Muscle of back (tissue), 11 donors: Measurements from ENCODE around the gene TBCD. TPM values are rescaled to one million over a fixed set of nuclear protein-coding genes. Genes with fewer than 3 reads are reported as not detected.

ENCODE experiments used
- DNase-seq, 3 donors: peaks; one replicate each; pipeline versions ENCODE4 v3.0.0 to v3.0.0-alpha.2; 2013
- polyA plus RNA-seq, 10 donors: library from polyadenylated mRNA; unstranded; fragments of 120-200 nt; gene quantifications; one replicate each; pipeline ENCODE4 v1.2.1, GENCODE V29; 2013; ENCODE audit not compliant: insufficient read length in 10 of 10

The TBCD gene
- polyA plus RNA-seq, 10 donors: 53.5 to 86.2 (median 60.0) TPM

- no peak for DNase-seq
Observed at GRCh38 chr17:82788206-82789001, 36.5 kb downstream of the TBCD start.

- DNase-seq: no peak
Observed at GRCh38 chr17:82789051-82789592, 37.3 kb downstream of the TBCD start.

- no peak for DNase-seq
Observed at GRCh38 chr17:82789806-82790205, 37.9 kb downstream of the TBCD start.

- DNase-seq: no peak
Observed at GRCh38 chr17:82790391-82790790, 38.5 kb downstream of the TBCD start.

GRCh38 chr17:82791532-82791931 is 39.7 kb downstream of the TBCD start:
- no peak for DNase-seq

GRCh38 chr17:82793974-82794630 is 42.2 kb downstream of the TBCD start:
- peak in 1 of 3 donors; percentile 54 for DNase-seq

- peak in 2 of 3 donors; percentile 71 to 89 for DNase-seq
Observed at GRCh38 chr17:82794781-82795482, 43.1 kb downstream of the TBCD start.

GRCh38 chr17:82795615-82796014 is 43.8 kb downstream of the TBCD start:
- DNase-seq: no peak

GRCh38 chr17:82797061-82797460 is 45.2 kb downstream of the TBCD start:
- no peak for DNase-seq

- DNase-seq: no peak
Observed at GRCh38 chr17:82798752-82799151, 46.9 kb downstream of the TBCD start.

GRCh38 chr17:82799591-82799990 is 47.7 kb downstream of the TBCD start:
- DNase-seq: no peak

GRCh38 chr17:82800885-82801284 is 49.0 kb downstream of the TBCD start:
- no peak for DNase-seq

GRCh38 chr17:82801377-82801970 is 49.6 kb downstream of the TBCD start:
- DNase-seq: no peak

GRCh38 chr17:82802075-82802780 is 50.4 kb downstream of the TBCD start:
- DNase-seq: peak in 2 of 3 donors; percentile 53 to 65

GRCh38 chr17:82803185-82803584 is 51.3 kb downstream of the TBCD start:
- no peak for DNase-seq

GRCh38 chr17:82803606-82804005 is 51.7 kb downstream of the TBCD start:
- no peak for DNase-seq

GRCh38 chr17:82804442-82805191 is 52.8 kb downstream of the TBCD start:
- DNase-seq: peak; percentile 82 to 96 (median 93)

GRCh38 chr17:82805254-82805653 is 53.4 kb downstream of the TBCD start:
- no peak for DNase-seq

GRCh38 chr17:82805823-82806222 is 54.0 kb downstream of the TBCD start:
- no peak for DNase-seq

- no peak for DNase-seq
Observed at GRCh38 chr17:82806645-82807044, 54.8 kb downstream of the TBCD start.

- DNase-seq: no peak
Observed at GRCh38 chr17:82807101-82807500, 55.2 kb downstream of the TBCD start.
